Karpas-422 (cell line): Measurements from ENCODE around the gene COA8. TPM values are rescaled to one million over a fixed set of nuclear protein-coding genes. Genes with fewer than 3 reads are reported as not detected.

Experiments used
- DNase-seq: peaks from one replicate; pipeline ENCODE4 v3.0.0-alpha.2; 2015
- H2AFZ ChIP-seq: fragments of 200-600 bp; sonication (generic); 2 replicates; pipeline ENCODE4 v1.6.1; 2014; ENCODE audit warnings: antibody characterized with exemption, low read length, mixed read lengths
- H3K27ac ChIP-seq: fragments of 200-600 bp; sonication (generic); 2 replicates; pipeline ENCODE4 v1.5.1; 2014; ENCODE audit warnings: mild to moderate bottlenecking, low read length, moderate library complexity
- H3K27me3 ChIP-seq: fragments of 200-600 bp; sonication (generic); 2 replicates; pipeline ENCODE4 v1.6.1; 2014; ENCODE audit warnings: low read length, mixed read lengths
- H3K36me3 ChIP-seq: fragments of 200-600 bp; sonication (generic); 2 replicates; pipeline ENCODE4 v1.6.1; 2014; ENCODE audit warnings: low read length, mixed read lengths; ENCODE audit not compliant: insufficient read depth
- H3K4me1 ChIP-seq: fragments of 200-600 bp; sonication (generic); 2 replicates; pipeline ENCODE4 v1.6.1; 2014; ENCODE audit warnings: mild to moderate bottlenecking, low read length, mixed read lengths
- H3K4me2 ChIP-seq: fragments of 200-600 bp; sonication (generic); 2 replicates; pipeline ENCODE4 v1.6.1; 2014; ENCODE audit warnings: low read length, low read depth, mild to moderate bottlenecking; ENCODE audit not compliant: poor library complexity, severe bottlenecking
- H3K4me3 ChIP-seq: fragments of 200-600 bp; sonication (generic); 2 replicates; pipeline ENCODE4 v1.5.1; 2014; ENCODE audit warnings: mild to moderate bottlenecking, antibody characterized with exemption, low read length, mixed read lengths
- H3K79me2 ChIP-seq: fragments of 200-600 bp; sonication (generic); 2 replicates; pipeline ENCODE4 v1.6.1; 2014; ENCODE audit warnings: mild to moderate bottlenecking, low read length, mixed read lengths
- H3K9ac ChIP-seq: fragments of 200-600 bp; sonication (generic); 2 replicates; pipeline ENCODE4 v1.6.0; 2014; ENCODE audit warnings: low read length
- H3K9me2 ChIP-seq: fragments of 200-600 bp; sonication (generic), shearing (Covaris generic); replicated peaks from 2 replicates; pipeline ENCODE4 v1.6.0; 2014; ENCODE audit warnings: mild to moderate bottlenecking, low read length, moderate library complexity; ENCODE audit not compliant: insufficient read depth
- H3K9me3 ChIP-seq: fragments of 300-700, 200-600 bp; sonication (generic); 2 replicates; pipeline ENCODE4 v1.6.1; 2014; ENCODE audit warnings: low read length, mixed read lengths
- H4K20me1 ChIP-seq: fragments of 200-600 bp; sonication (generic); 2 replicates; pipeline ENCODE4 v1.6.1; 2014; ENCODE audit warnings: mild to moderate bottlenecking, antibody characterized with exemption, low read length, low read depth; ENCODE audit not compliant: insufficient read depth
- total RNA-seq: library from RNA; depleted of rRNA; stranded (reverse); fragments of >200 nt; shearing (Covaris generic); gene quantifications from 2 replicates; pipeline ENCODE4 v1.2.3, GENCODE V29; 2014; ENCODE audit warnings: low replicate concordance

COA8 gene
- total RNA-seq, 1 experiment from 2014 or later = 62.9 TPM

- H3K9me2 ChIP-seq = no peaks in the 10 kb centered on the region
- no peak for DNase-seq
- no peak overlapping the region for H3K4me3 ChIP-seq
- no peak overlapping the region for H3K4me2 ChIP-seq
- H3K36me3 ChIP-seq = no peaks in the 10 kb centered on the region
- no peaks in the 10 kb centered on the region for H3K9me3 ChIP-seq
- no peaks in the 10 kb centered on the region for H3K27me3 ChIP-seq
- no peak overlapping the region for H3K9ac ChIP-seq
- H3K27ac ChIP-seq = no peak overlapping the region
- H2AFZ ChIP-seq = no peak overlapping the region
- peaks cover 38% of the 10 kb centered on the region for H4K20me1 ChIP-seq
- H3K4me1 ChIP-seq = no peaks in the 10 kb centered on the region
- H3K79me2 ChIP-seq = no peaks in the 10 kb centered on the region
Observed at GRCh38 chr14:103549361-103550311, 13.1 kb upstream of the COA8 start.

GRCh38 chr14:103550451-103551337, 12.1 kb upstream of the COA8 start:
- Histone ChIP-seq H2AFZ (no peak overlapping the region), H3K9me2 (no peaks in the 10 kb centered on the region), H3K27ac (no peak overlapping the region), H3K79me2 (no peaks in the 10 kb centered on the region), H3K4me1 (no peaks in the 10 kb centered on the region), H3K4me2 (no peak overlapping the region), H3K9me3 (no peaks in the 10 kb centered on the region), H3K36me3 (no peaks in the 10 kb centered on the region), H3K4me3 (no peak overlapping the region), H4K20me1 (peaks cover 41% of the 10 kb centered on the region), H3K9ac (no peak overlapping the region), H3K27me3 (no peaks in the 10 kb centered on the region)
- DNase-seq = no peak

- H3K27ac ChIP-seq = no peak overlapping the region
- DNase-seq = no peak
- H3K4me2 ChIP-seq = no peak overlapping the region
- no peaks in the 10 kb centered on the region for H3K36me3 ChIP-seq
- no peak overlapping the region for H2AFZ ChIP-seq
- no peaks in the 10 kb centered on the region for H3K9me2 ChIP-seq
- peaks cover 36% of the 10 kb centered on the region for H4K20me1 ChIP-seq
- no peaks in the 10 kb centered on the region for H3K4me1 ChIP-seq
- H3K27me3 ChIP-seq = no peaks in the 10 kb centered on the region
- H3K79me2 ChIP-seq = peaks cover under 1% of the 10 kb centered on the region; the same call in 1 of the 2 replicates
- H3K9ac ChIP-seq = no peak overlapping the region
- no peaks in the 10 kb centered on the region for H3K9me3 ChIP-seq
- no peak overlapping the region for H3K4me3 ChIP-seq
Observed at GRCh38 chr14:103551338-103551762, 11.4 kb upstream of the COA8 start.

GRCh38 chr14:103552011-103552845, 10.5 kb upstream of the COA8 start:
- Histone ChIP-seq H4K20me1 (peaks cover 44% of the 10 kb centered on the region), H3K27ac (no peak overlapping the region), H3K9me3 (no peaks in the 10 kb centered on the region), H3K36me3 (peaks cover 5% of the 10 kb centered on the region; the same call in 1 of the 2 replicates), H2AFZ (no peak overlapping the region), H3K79me2 (peaks cover 9% of the 10 kb centered on the region), H3K27me3 (no peaks in the 10 kb centered on the region), H3K4me2 (no peak overlapping the region), H3K9me2 (no peaks in the 10 kb centered on the region), H3K4me1 (peaks cover 3% of the 10 kb centered on the region; the same call in 1 of the 2 replicates), H3K9ac (no peak overlapping the region), H3K4me3 (no peak overlapping the region)
- no peak for DNase-seq

GRCh38 chr14:103552846-103553210, 9.9 kb upstream of the COA8 start:
- H3K36me3 ChIP-seq = peaks cover 8% of the 10 kb centered on the region; the same call in 1 of the 2 replicates
- DNase-seq = no peak
- H3K4me1 ChIP-seq = peaks cover 4% of the 10 kb centered on the region; the same call in 1 of the 2 replicates
- H3K79me2 ChIP-seq = peaks cover 14% of the 10 kb centered on the region
- H3K9ac ChIP-seq = no peak overlapping the region
- H3K27ac ChIP-seq = no peak overlapping the region
- no peak overlapping the region for H3K4me3 ChIP-seq
- H3K9me2 ChIP-seq = no peaks in the 10 kb centered on the region
- no peaks in the 10 kb centered on the region for H3K27me3 ChIP-seq
- no peak overlapping the region for H3K4me2 ChIP-seq
- H3K9me3 ChIP-seq = no peaks in the 10 kb centered on the region
- H2AFZ ChIP-seq = no peak overlapping the region
- peaks cover 47% of the 10 kb centered on the region for H4K20me1 ChIP-seq

- no peak overlapping the region for H3K9ac ChIP-seq
- no peaks in the 10 kb centered on the region for H3K27me3 ChIP-seq
- no peaks in the 10 kb centered on the region for H3K9me2 ChIP-seq
- peaks cover 43% of the 10 kb centered on the region for H3K79me2 ChIP-seq
- no peaks in the 10 kb centered on the region for H3K9me3 ChIP-seq
- peaks cover 35% of the 10 kb centered on the region; the same call in 1 of the 2 replicates for H3K36me3 ChIP-seq
- peaks cover 68% of the 10 kb centered on the region for H4K20me1 ChIP-seq
- no peak for DNase-seq
- peaks cover 31% of the 10 kb centered on the region for H3K4me1 ChIP-seq
- H3K4me3 ChIP-seq = no peak overlapping the region
- H3K4me2 ChIP-seq = no peak overlapping the region
- H2AFZ ChIP-seq = no peak overlapping the region
- no peak overlapping the region for H3K27ac ChIP-seq
Observed at GRCh38 chr14:103555559-103556337, 7.0 kb upstream of the COA8 start.
